ENCODE results near the gene TMEM258. TPM values are rescaled to one million over a fixed set of nuclear protein-coding genes. Genes with fewer than 3 reads are reported as not detected.

Gene TMEM258
- total and polyA plus RNA-seq, 2 experiments from 2014 or later: 35.3 to 241 TPM

DNA sequence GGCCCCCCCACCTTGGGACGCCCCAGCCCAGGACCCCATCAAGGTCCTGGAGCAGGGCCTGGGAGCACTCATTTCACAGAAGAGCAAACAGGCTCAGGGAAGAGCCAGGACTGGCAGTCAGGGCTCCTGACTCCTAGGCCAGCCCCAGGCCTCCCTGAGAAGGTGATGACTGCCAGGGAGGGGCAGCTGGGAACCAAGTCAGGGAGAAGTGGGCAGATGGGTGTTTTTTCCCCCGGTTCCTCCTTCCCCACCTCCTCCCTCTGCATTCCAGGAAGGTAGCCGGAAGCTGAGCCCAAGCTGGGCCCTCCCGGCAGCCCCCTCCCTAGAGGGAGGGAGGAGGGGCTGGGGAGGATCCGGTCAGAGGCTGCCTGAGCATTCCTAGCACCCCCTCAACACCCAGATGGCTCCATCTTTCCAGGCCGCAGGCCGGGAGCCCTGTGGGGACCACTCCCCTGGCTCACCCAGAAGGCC, 20.4 kb downstream of the TMEM258 start:
- H3K27ac ChIP-seq: peak overlapping the region; percentile 94
- H3K9me3 ChIP-seq (ENCODE audit: low read depth): no peaks in the 10 kb centered on the region
- peaks cover 48% of the 10 kb centered on the region for H3K4me1 ChIP-seq (ENCODE audit: low read depth)
- TF ChIP-seq, protein P1, sequence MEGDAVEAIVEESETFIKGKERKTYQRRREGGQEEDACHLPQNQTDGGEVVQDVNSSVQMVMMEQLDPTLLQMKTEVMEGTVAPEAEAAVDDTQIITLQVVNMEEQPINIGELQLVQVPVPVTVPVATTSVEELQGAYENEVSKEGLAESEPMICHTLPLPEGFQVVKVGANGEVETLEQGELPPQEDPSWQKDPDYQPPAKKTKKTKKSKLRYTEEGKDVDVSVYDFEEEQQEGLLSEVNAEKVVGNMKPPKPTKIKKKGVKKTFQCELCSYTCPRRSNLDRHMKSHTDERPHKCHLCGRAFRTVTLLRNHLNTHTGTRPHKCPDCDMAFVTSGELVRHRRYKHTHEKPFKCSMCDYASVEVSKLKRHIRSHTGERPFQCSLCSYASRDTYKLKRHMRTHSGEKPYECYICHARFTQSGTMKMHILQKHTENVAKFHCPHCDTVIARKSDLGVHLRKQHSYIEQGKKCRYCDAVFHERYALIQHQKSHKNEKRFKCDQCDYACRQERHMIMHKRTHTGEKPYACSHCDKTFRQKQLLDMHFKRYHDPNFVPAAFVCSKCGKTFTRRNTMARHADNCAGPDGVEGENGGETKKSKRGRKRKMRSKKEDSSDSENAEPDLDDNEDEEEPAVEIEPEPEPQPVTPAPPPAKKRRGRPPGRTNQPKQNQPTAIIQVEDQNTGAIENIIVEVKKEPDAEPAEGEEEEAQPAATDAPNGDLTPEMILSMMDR (IDR thresholded peaks at IDR 0.05; ENCODE audit: low read depth, low read length): no peak
- H3K36me3 ChIP-seq: no peaks in the 10 kb centered on the region
- no peak overlapping the region for H3K4me3 ChIP-seq
- DNase-seq (ENCODE audit: low read depth in 1 of 2, low spot score in 1 of 2): peak; percentile 36 to 58
- H3K27me3 ChIP-seq: no peaks in the 10 kb centered on the region

DNA sequence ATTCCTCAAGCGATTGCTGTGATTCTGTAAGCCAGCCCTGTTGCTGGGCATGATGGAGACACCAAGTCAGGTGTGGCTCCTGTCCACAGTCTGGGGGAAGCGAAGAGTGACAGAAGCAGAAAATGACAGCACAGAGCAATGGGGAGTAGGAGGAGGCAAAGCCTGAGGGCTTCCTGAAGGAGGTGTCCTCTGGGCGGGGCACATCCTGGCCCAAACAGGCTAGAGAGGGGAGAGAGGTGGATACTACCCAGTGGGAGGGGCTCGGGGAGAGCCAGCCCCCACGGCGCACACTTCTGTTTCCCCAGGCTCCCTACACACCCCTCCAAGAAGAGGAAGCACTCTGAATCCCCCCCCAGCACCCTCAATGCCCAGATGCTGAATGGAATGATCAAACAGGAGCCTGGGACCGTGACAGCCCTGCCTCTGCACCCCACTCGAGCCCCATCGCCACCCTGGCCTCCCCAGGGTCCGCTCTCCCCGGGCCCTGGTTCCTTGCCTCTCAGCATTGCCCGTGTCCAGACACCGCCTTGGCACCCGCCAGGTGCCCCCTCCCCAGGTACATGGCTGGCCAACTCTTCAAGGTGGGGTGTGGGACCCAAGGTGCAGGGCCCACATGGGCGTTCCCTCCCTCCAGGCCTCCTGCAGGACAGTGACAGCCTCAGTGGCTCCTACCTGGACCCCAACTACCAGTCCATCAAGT, 21.1 kb downstream of the TMEM258 start:
- TF ChIP-seq, protein P1 (IDR thresholded peaks at IDR 0.05; ENCODE audit: low read depth, low read length): no peak
- no peak for DNase-seq (ENCODE audit: low read depth in 1 of 2, low spot score in 1 of 2)
- peak overlapping the region; percentile 94 for H3K27ac ChIP-seq
- no peaks in the 10 kb centered on the region for H3K27me3 ChIP-seq
- H3K9me3 ChIP-seq (ENCODE audit: low read depth): no peaks in the 10 kb centered on the region
- H3K4me1 ChIP-seq (ENCODE audit: low read depth): peaks cover 48% of the 10 kb centered on the region
- H3K36me3 ChIP-seq: no peaks in the 10 kb centered on the region
- H3K4me3 ChIP-seq: no peak overlapping the region

DNA sequence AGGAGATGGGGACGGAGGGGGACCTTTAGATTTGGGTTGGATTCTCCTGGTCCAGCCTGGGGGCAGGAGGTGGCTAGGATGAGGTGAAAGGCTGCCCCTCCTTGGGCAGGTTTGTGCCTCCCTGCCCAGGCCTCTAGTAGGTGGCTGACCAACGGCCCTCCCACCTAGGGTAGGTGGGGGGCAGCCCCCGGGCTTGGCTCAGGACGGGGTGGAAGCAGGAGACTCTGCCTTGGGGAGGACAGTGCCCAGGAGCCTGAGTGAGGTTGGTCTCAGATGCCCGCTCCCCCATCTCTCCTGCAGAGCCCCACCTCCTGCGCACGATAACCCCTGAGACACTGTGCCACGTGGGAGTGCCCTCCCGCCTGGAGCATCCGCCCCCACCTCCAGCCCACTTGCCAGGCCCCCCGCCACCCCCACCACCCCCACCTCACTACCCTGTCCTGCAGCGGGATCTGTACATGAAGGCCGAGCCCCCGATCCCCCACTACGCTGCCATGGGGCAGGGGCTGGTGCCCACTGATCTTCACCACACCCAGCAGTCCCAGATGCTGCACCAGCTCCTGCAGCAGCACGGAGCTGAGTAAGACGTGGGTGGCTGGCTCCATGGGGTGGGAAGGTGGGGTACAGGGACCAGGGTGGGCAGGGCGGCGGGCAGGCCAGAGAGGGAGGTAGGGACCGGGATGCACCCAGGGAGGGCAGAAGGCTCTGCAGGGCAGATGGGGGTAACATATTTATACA, 22.3 kb downstream of the TMEM258 start:
- H3K4me3 ChIP-seq: no peak overlapping the region
- peak overlapping the region; percentile 94 for H3K27ac ChIP-seq
- DNase-seq (ENCODE audit: low read depth in 1 of 2, low spot score in 1 of 2): no peak
- no peaks in the 10 kb centered on the region for H3K36me3 ChIP-seq
- H3K27me3 ChIP-seq: no peaks in the 10 kb centered on the region
- H3K9me3 ChIP-seq (ENCODE audit: low read depth): no peaks in the 10 kb centered on the region
- peaks cover 48% of the 10 kb centered on the region for H3K4me1 ChIP-seq (ENCODE audit: low read depth)
- TF ChIP-seq, protein P1 (IDR thresholded peaks at IDR 0.05; ENCODE audit: low read depth, low read length): no peak

GRCh38 chr11:61769169-61769920, 23.1 kb downstream of the TMEM258 start:
- no peaks in the 10 kb centered on the region for H3K27me3 ChIP-seq
- peak; percentile 71 to 76 for DNase-seq (ENCODE audit: low read depth in 1 of 2, low spot score in 1 of 2)
- H3K36me3 ChIP-seq: no peaks in the 10 kb centered on the region
- H3K4me1 ChIP-seq (ENCODE audit: low read depth): peaks cover 55% of the 10 kb centered on the region
- no peaks in the 10 kb centered on the region for H3K9me3 ChIP-seq (ENCODE audit: low read depth)
- no peak overlapping the region for H3K4me3 ChIP-seq
- peak overlapping the region; percentile 94 for H3K27ac ChIP-seq
- TF ChIP-seq, protein P1 (IDR thresholded peaks at IDR 0.05; ENCODE audit: low read depth, low read length): peak; percentile 56

GRCh38 chr11:61768376-61769076, 23.9 kb downstream of the TMEM258 start:
- Histone ChIP-seq H3K4me1 (ENCODE audit: low read depth) (peaks cover 50% of the 10 kb centered on the region), H3K27ac (peak overlapping the region; percentile 94), H3K36me3 (no peaks in the 10 kb centered on the region), H3K9me3 (ENCODE audit: low read depth) (no peaks in the 10 kb centered on the region), H3K27me3 (no peaks in the 10 kb centered on the region), H3K4me3 (no peak overlapping the region)
- DNase-seq (ENCODE audit: low read depth in 1 of 2, low spot score in 1 of 2): no peak
- TF ChIP-seq, protein P1 (IDR thresholded peaks at IDR 0.05; ENCODE audit: low read depth, low read length): no peak
